ENCODE data around the gene PRR14.
A peak's percentile ranks its signal among the peaks of the same experiment; 100 is the strongest.

Gene PRR14

DNA sequence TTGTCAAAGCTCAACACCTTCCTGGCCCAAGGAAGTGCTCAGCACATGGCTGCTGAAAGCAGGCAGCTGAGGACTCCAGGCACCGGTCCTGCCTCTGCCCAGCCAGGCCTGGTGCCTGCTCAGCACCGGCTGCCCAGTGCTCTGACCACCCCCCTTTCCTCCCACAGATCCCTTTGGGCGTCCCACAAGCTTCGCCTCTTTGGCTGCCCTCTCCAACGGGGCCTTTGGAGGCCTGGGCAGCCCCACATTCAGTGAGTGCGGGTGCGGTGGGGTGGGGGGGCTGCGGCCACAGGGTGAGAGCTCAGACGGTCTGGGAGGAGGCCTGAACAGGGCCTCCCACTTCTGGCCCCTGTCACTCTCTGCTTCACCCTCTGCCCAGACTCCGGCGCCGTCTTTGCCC is 17.6 kb downstream of the PRR14 start:
- Histone ChIP-seq H3K36me3 (peaks cover 57% of the 10 kb centered on the region), H3K4me3 (ENCODE audit: low read depth, low read length) (no peak overlapping the region), H3K27ac (no peak overlapping the region), H3K9me3 (ENCODE audit: severe bottlenecking) (no peaks in the 10 kb centered on the region), H3K27me3 (ENCODE audit: insufficient read depth, low read depth, severe bottlenecking) (no peaks in the 10 kb centered on the region)
- no peak for DNase-seq
- TF ChIP-seq CTCF (IDR thresholded peaks at IDR 0.05; ENCODE audit: low read depth, low read length), result no peak

DNA sequence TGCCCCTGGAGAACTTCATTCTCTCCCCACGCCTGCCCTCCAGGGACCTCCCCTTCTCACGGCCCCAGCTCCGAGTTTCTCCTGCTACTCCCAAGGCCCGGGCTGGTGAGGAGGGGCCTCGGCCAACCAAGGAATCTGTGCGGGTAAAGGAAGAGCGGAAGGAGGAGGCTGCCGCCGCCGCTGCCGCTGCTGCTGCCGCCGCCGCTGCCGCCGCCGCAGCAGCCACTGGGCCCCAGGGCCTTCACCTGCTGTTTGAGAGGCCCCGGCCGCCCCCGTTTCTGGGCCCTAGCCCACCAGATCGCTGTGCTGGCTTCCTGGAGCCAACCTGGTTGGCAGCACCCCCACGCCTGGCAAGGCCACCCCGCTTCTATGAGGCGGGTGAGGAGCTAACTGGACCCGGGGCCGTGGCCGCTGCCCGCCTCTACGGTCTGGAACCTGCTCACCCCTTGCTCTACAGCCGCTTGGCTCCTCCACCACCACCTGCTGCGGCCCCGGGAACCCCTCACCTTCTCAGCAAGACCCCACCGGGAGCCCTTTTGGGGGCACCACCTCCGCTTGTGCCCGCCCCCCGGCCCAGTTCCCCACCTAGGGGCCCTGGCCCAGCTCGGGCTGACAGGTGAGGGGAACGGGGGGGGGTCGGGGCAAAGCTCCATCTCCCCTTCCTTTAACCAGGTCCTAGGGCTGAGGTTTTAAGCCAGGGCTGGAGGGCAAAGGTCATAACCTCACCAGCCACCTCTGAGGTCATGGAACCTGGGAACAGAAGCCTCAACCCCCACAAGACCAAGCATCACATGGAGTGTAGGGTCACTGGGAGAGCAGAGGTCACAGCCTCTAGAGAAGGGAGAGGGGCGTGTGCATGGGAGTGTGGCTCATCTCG is 18.5 kb downstream of the PRR14 start:
- no peak for DNase-seq
- H3K27me3 ChIP-seq (ENCODE audit: insufficient read depth, low read depth, severe bottlenecking), result no peaks in the 10 kb centered on the region
- no peak overlapping the region for H3K27ac ChIP-seq
- no peak for TF ChIP-seq CTCF (IDR thresholded peaks at IDR 0.05; ENCODE audit: low read depth, low read length)
- no peak overlapping the region for H3K4me3 ChIP-seq (ENCODE audit: low read depth, low read length)
- H3K36me3 ChIP-seq, result peaks cover 53% of the 10 kb centered on the region
- H3K9me3 ChIP-seq (ENCODE audit: severe bottlenecking), result no peaks in the 10 kb centered on the region

GRCh38 chr16:30669903-30670824 is 19.4 kb downstream of the PRR14 start:
- no peak overlapping the region for H3K27ac ChIP-seq
- no peaks in the 10 kb centered on the region for H3K9me3 ChIP-seq (ENCODE audit: severe bottlenecking)
- TF ChIP-seq CTCF (IDR thresholded peaks at IDR 0.05; ENCODE audit: low read depth, low read length), result peak; percentile 38
- no peaks in the 10 kb centered on the region for H3K27me3 ChIP-seq (ENCODE audit: insufficient read depth, low read depth, severe bottlenecking)
- H3K36me3 ChIP-seq, result peaks cover 45% of the 10 kb centered on the region
- DNase-seq, result no peak
- no peak overlapping the region for H3K4me3 ChIP-seq (ENCODE audit: low read depth, low read length)

DNA sequence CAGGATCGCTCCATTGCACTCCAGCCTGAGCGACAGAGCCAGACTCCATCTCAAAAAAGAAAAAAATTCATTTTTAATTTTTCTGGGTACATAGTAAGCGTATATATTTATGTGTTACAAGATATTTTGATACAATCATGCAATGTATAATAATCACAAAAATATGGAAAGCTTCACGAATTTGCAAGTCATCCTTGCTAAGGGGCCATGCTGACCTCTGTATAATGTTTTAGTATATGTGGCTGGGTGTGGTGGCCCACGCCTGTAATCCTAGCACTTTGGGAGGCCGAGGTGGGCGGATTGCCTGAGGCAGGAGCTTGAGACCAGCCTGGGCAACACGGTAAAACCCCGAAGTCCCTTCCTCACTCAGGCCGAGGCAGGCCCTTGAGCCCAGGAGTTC is 24.4 kb downstream of the PRR14 start:
- TF ChIP-seq CTCF (IDR thresholded peaks at IDR 0.05; ENCODE audit: low read depth, low read length), result no peak
- Histone ChIP-seq H3K4me3 (ENCODE audit: low read depth, low read length) (no peak overlapping the region), H3K27ac (no peak overlapping the region), H3K9me3 (ENCODE audit: severe bottlenecking) (no peaks in the 10 kb centered on the region), H3K36me3 (peaks cover 3% of the 10 kb centered on the region; the same call in 1 of the 2 replicates), H3K27me3 (ENCODE audit: insufficient read depth, low read depth, severe bottlenecking) (no peaks in the 10 kb centered on the region)
- no peak for DNase-seq

DNA sequence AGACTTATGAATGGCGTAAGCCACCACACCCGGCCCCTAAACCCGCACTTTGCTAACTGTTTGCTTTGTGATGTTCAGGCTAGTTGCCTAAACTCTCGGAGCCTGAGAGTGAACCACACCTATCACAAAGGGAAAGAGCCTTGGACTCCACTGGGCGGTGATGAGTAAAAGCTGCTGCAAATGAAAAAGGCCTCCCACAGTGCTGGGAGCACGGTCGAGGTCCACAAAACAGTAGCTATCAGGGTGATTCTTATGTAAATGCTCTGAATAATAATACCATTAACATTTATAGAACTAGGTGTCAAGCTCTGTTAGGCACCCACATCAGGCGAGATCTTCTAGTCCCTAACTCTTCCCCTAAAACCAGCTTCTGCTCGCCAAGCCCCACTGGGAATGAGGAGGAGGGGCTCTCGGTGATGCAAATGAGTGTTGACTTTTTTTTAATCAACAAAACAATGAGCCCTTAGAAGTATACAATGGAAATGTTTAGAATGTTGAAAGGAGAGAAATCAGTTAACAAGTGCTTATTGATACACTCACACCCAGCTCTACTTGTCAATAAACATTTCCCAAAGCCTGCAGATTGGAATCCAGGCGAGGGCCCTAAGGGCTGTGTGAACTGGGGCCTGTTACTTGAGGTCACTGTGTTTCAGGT is 27.3 kb downstream of the PRR14 start:
- H3K9me3 ChIP-seq (ENCODE audit: severe bottlenecking), result no peaks in the 10 kb centered on the region
- no peak for DNase-seq
- H3K27ac ChIP-seq, result no peak overlapping the region
- TF ChIP-seq CTCF (IDR thresholded peaks at IDR 0.05; ENCODE audit: low read depth, low read length), result no peak
- H3K4me3 ChIP-seq (ENCODE audit: low read depth, low read length), result no peak overlapping the region
- no peaks in the 10 kb centered on the region for H3K27me3 ChIP-seq (ENCODE audit: insufficient read depth, low read depth, severe bottlenecking)
- H3K36me3 ChIP-seq, result no peaks in the 10 kb centered on the region
